GM21737 (cell line): ENCODE measurements around the gene OLFML2B.
"Not testable (repeated sequence)": the region's sequence is repeated elsewhere in the genome, so short reads cannot be mapped to it uniquely, and the experiment has no call there.

Experiments
- ATAC-seq: cut with Tn5 transposase; IDR thresholded peaks from one replicate; pipeline ENCODE4 v1.9.1; 2021; ENCODE audit warnings: mild to moderate bottlenecking, moderate library complexity; ENCODE audit not compliant: unreplicated experiment

Gene OLFML2B

GRCh38 chr1:162036163-162036562, 12.5 kb upstream of the OLFML2B start:
- no peak for ATAC-seq

- no peak for ATAC-seq
Observed at GRCh38 chr1:162035241-162035640, 11.6 kb upstream of the OLFML2B start.

- no peak for ATAC-seq
Observed at GRCh38 chr1:162033428-162033827, 9.8 kb upstream of the OLFML2B start.

GRCh38 chr1:162030759-162031280, 7.2 kb upstream of the OLFML2B start:
- ATAC-seq: no peak

- ATAC-seq: no peak
Observed at GRCh38 chr1:162029157-162029556, 5.5 kb upstream of the OLFML2B start.

- ATAC-seq: no peak
Observed at GRCh38 chr1:162028726-162029125, 5.1 kb upstream of the OLFML2B start.

- ATAC-seq: no peak
Observed at GRCh38 chr1:162026881-162027280, 3.2 kb upstream of the OLFML2B start.

GRCh38 chr1:162025541-162025940, 1.9 kb upstream of the OLFML2B start:
- no peak for ATAC-seq

- no peak for ATAC-seq
Observed at GRCh38 chr1:162023181-162023546, 505 bp downstream of the OLFML2B start.

- ATAC-seq: no peak
Observed at GRCh38 chr1:162022626-162023025, 1.0 kb downstream of the OLFML2B start.

- ATAC-seq: no peak
Observed at GRCh38 chr1:162021124-162021523, 2.5 kb downstream of the OLFML2B start.

- no peak for ATAC-seq
Observed at GRCh38 chr1:162020150-162020549, 3.5 kb downstream of the OLFML2B start.

GRCh38 chr1:162019446-162019845, 4.2 kb downstream of the OLFML2B start:
- ATAC-seq: no peak

- ATAC-seq: no peak
Observed at GRCh38 chr1:162019006-162019405, 4.7 kb downstream of the OLFML2B start.

- ATAC-seq: no peak
Observed at GRCh38 chr1:162018418-162018817, 5.3 kb downstream of the OLFML2B start.

- ATAC-seq: not testable (repeated sequence)
Observed at GRCh38 chr1:162017791-162018190, 5.9 kb downstream of the OLFML2B start.

- ATAC-seq: no peak
Observed at GRCh38 chr1:162016631-162017030, 7.0 kb downstream of the OLFML2B start.

- no peak for ATAC-seq
Observed at GRCh38 chr1:162015196-162015595, 8.5 kb downstream of the OLFML2B start.

GRCh38 chr1:162014202-162014601, 9.5 kb downstream of the OLFML2B start:
- no peak for ATAC-seq

- ATAC-seq: no peak
Observed at GRCh38 chr1:162013289-162013688, 10.4 kb downstream of the OLFML2B start.

GRCh38 chr1:162011337-162012012, 12.2 kb downstream of the OLFML2B start:
- no peak for ATAC-seq

- ATAC-seq: no peak
Observed at GRCh38 chr1:162010175-162010506, 13.5 kb downstream of the OLFML2B start.

- no peak for ATAC-seq
Observed at GRCh38 chr1:162009501-162010174, 14.0 kb downstream of the OLFML2B start.
